HG02884 (cell line): Measurements from ENCODE around the gene DENND1A.
A peak's percentile ranks its signal among the peaks of the same experiment; 100 is the strongest.
"Not testable (repeated sequence)": the region's sequence is repeated elsewhere in the genome, so short reads cannot be mapped to it uniquely, and the experiment has no call there.

Experiments
- ATAC-seq: cut with Tn5 transposase; IDR thresholded peaks from one replicate; pipeline ENCODE4 v1.9.1; 2021; ENCODE audit warnings: mild to moderate bottlenecking, moderate library complexity; ENCODE audit not compliant: unreplicated experiment

DENND1A gene, protein sequence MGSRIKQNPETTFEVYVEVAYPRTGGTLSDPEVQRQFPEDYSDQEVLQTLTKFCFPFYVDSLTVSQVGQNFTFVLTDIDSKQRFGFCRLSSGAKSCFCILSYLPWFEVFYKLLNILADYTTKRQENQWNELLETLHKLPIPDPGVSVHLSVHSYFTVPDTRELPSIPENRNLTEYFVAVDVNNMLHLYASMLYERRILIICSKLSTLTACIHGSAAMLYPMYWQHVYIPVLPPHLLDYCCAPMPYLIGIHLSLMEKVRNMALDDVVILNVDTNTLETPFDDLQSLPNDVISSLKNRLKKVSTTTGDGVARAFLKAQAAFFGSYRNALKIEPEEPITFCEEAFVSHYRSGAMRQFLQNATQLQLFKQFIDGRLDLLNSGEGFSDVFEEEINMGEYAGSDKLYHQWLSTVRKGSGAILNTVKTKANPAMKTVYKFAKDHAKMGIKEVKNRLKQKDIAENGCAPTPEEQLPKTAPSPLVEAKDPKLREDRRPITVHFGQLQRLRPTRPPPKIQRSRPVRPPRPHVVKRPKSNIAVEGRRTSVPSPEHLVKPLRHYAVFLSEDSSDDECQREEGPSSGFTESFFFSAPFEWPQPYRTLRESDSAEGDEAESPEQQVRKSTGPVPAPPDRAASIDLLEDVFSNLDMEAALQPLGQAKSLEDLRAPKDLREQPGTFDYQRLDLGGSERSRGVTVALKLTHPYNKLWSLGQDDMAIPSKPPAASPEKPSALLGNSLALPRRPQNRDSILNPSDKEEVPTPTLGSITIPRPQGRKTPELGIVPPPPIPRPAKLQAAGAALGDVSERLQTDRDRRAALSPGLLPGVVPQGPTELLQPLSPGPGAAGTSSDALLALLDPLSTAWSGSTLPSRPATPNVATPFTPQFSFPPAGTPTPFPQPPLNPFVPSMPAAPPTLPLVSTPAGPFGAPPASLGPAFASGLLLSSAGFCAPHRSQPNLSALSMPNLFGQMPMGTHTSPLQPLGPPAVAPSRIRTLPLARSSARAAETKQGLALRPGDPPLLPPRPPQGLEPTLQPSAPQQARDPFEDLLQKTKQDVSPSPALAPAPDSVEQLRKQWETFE

GRCh38 chr9:123929870-123930831 lies at the start of gene DENND1A:
Gene DENND1A, minus strand, starts transcription at chr9:123930126. Its CDS starts 221 bp downstream, at chr9:123929905.
- ATAC-seq = peak; percentile 64

DNA sequence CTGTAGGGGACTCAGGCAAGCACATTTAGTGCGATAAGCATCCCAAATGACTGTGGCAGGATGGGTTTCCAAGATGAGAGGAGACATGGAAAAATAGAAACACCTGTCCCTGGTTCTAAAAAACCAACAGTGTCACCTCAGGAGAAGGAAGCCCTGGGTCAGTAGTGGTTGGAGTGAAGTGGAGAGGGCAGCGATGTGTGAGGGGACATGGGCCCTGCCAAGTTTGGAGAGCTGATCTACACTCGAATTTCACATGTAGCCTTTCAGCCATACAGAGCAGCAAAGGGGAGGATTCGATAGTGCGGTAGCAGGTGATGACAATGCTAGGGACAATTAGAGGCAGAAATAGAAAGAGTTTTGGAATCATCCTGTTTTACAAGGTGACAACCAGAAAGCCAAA lies 49.1 kb upstream of the DENND1A start:
- ATAC-seq = no peak

DNA sequence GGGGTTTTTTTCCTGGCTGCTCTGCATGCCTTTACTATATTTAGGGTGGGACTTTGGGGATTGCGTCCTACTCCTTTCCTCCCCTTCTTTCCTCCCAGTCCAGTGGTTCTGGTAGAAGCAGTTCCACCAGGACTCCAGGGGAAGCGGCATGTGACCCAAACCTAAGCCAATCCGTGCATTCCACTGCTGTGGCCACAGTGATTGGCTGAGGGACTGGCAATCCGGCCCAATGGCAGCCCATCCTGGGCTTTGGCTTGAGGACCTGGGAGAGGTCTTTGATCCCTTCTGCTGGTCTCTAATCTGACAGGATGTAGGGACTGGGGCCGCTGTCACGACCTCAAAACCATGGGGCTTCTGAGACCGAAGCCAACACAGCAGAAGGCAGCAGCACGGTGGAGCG lies 46.7 kb upstream of the DENND1A start:
- not testable (repeated sequence) for ATAC-seq

GRCh38 chr9:123975871-123976270 lies 45.9 kb upstream of the DENND1A start:
- no peak for ATAC-seq

- ATAC-seq = no peak
Observed at GRCh38 chr9:123974471-123974870, 44.5 kb upstream of the DENND1A start.

DNA sequence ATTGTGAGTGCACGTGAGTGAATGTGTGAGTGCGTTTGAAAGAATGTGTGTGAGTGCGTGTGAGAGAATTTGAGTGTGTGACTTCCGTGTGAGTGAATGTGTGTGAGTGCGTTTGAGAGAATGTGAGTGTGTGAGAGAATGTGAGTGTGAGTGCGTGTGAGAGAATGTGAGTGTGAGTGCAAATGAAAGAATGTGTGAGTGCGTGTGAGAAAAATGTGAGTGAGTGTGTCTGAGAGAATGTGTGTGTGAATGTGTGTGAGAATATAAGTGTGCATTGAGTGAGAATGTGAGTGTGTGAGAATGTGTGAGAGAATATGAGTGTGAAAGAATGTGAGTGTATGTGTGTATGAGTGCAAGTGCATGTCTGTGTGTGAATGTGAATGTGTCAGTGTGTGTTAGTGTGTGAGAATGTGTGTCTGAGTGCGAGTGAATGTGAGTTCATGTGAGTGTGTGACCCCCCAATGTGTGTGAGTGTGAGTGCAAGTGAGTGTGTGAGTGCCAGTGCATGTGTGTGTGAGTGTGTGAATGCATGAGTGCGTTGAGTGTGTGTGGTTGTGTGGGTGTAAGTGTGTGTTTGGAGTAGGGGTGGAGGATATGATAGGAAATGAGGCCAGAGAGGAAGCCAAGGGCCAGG lies 43.8 kb upstream of the DENND1A start:
- ATAC-seq = no peak

DNA sequence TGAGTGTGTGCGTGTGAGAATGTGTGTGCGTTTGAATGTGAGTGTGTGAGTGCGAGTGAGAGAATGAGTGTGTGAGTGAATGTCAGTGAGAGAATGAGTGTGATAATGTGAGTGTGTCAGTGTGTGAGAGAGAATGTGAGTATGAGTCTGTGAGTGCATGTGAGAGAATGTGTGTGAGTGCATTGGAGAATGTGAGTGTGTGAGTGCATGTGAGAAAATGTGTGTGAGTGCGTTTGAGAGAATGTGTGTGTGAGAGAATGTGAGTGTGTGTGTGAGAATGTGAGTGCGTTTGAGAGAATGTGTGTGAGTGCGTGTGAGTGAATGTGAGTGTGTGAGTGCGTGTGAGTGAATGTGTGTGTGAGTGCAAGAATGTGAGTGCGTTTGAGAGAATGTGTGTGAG lies 42.7 kb upstream of the DENND1A start:
- no peak for ATAC-seq

DNA sequence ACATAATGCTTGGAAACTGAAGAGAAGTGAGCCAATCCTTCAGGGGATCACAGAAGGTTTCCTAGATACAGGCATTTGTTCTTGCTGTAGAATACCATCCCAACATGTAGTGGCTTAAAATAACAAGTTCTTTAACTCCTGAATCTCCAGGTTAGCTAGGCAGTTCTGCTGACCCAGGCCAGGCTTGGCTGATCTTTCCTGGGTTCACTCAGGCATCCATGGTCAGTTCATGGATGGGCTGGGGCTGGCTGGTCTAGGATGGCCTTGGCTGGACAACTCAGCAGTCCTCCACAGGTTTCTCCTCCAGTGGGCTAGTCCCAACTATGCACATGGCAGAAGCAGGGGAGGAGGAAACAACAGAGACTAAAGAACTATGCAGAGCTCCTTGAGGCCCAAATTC lies 37.4 kb upstream of the DENND1A start:
- no peak for ATAC-seq

DNA sequence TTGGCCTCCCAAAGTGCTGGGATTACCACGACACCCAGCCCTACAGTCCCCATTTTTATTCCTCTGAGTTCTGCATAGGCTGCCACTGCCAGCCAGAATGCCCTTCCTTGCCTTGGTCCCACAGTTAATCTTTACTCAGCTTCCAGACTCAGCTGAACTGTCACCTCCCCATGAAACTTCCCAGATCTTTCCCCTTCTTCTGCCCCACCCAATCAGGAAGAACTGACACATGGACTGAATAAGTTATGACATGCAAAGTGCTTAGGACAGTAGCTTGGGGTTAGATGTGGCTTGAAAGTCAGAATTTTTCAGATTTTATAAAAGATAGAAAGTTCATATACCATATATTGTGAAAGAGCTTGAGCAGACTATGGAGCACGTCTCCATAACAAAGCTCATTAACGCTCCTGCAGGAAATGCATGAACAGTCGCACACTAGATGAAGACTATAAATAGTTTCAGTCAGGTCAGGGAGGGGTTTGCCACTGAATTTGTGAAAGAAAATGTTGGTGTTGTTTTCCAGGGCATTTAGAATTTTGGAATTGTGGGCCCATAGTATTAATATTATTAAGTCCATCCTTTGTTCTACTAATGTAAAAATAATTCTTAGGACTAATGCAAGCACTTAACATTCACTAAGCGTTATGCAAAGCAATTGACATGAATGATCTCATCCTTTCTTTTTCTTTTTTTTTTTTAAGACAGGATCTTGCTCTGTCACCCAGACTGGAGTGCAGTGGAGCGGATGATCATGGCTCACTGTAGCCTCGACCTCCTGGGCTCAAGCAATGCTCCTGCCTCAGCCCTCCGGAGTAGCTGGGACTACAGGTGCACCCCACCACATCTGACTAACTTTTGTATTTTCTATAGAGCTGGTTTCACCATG lies 36.1 kb upstream of the DENND1A start:
- ATAC-seq = no peak

DNA sequence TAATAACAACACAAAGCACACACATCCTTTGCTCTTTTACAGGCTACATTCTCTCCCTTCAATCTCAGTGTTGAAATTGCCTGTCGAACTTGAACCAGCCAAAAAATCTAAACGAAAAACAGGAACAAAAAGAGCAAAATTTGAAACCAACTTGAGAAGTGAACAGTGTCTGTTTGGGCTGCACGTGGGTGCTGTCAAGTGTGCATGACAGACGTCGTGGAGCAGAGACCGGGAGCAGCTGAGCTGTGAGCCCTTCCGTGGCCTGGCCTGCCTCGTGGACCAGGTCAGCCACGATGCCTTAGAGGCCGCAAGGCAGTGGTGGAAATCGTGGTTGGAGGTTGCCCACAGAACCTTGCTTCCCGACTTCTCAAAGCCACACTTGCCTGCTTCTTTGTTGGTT lies 34.8 kb upstream of the DENND1A start:
- ATAC-seq = no peak

GRCh38 chr9:123960965-123961364 lies 31.0 kb upstream of the DENND1A start:
- no peak for ATAC-seq

GRCh38 chr9:123960366-123960765 lies 30.4 kb upstream of the DENND1A start:
- ATAC-seq = no peak

- ATAC-seq = no peak
Observed at GRCh38 chr9:123959787-123960186, 29.9 kb upstream of the DENND1A start.

DNA sequence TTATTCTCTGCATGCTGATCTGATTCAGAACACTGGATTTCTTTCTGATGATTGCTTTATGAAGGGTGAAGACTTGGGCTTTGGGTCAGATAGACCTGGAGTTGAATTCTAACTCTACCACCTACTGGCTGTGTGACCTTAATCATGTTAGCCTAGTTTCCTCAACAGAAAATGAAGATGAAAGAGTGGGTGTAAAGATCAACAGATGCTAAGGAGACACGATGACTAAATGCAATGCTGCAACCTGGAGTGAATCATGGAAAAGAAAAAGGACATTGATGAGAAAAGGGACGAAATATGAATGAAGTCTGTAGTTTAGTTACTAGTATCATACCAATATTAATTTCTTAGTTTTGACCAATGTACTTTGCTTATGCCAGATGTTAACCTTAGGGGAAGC lies 27.8 kb upstream of the DENND1A start:
- ATAC-seq = no peak

- ATAC-seq = no peak
Observed at GRCh38 chr9:123957168-123957721, 27.3 kb upstream of the DENND1A start.

- ATAC-seq = no peak
Observed at GRCh38 chr9:123955637-123956036, 25.7 kb upstream of the DENND1A start.

DNA sequence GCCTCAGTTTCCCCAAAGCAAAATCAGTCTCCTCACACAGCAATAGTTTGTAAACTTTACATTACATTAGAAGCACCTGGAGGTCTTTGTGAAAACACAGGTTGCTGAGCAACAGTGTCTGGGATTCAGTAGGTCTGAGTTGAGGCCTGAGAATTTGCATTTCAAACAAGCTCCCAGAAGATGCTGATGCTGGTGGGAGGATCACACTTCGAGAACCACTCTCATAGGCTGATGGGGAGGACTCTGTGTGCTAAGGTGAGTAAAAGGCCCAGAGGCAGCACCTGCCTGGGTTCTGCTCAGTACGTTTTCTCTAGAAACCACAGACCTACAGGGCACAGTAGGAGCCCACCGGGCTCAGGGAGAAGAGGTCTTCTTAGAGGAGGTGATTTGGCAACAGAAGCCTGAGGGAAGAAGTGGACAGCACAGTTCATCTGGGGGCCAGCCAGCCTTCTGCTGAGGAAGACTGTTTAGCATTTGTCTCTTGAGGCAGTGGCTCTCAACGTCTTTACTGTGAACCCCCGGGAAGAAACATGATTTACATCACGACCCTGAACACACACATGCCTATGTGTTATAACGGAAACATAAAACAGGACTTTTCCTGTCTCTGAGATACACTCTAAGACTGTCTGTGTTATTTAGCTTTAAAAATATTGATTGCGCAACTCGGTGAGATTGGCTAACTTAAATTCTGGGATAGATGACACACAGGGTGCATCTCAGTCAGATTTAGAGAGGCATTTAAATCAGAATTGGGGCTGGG lies 24.8 kb upstream of the DENND1A start:
- no peak for ATAC-seq
